Endothelial cell of umbilical vein (primary cell): ENCODE results near the gene UGGT2. TPM values are rescaled to one million over a fixed set of nuclear protein-coding genes. Genes with fewer than 3 reads are reported as not detected.

Experiments used
- BruUV-seq: library from RNA; stranded (reverse); fragments of 400-500 nt; replicated peaks from 2 replicates; lab custom pipeline; 2021; lab: Mats Ljungman, UMichigan
- CTCF ChIA-PET: fragments of 300-600, 350-600 bp; sonication (Branson Sonifier 250); formaldehyde crosslinking; loops from one replicate; lab custom pipeline; 2021; ENCODE audit warnings: antibody characterized with exemption, inconsistent platforms; lab: Charles Lee
- POLR2A ChIA-PET: fragments of 300-600, 350-600 bp; sonication (Branson Sonifier 250); formaldehyde crosslinking; loops from one replicate; lab custom pipeline; 2021; ENCODE audit warnings: antibody characterized with exemption, inconsistent platforms; lab: Charles Lee
- DNase-seq: peaks from one replicate; pipeline ENCODE4 v3.0.0-alpha.2; 2011; ENCODE audit warnings: low read depth, low spot score
- FAIRE-seq: peaks from 2 replicates; lab custom pipeline; 2011; peaks lifted over from hg19 to GRCh38; lab: Jason Lieb, UNC
- H2AFZ ChIP-seq: 2 replicates; pipeline ENCODE4 v1.6.0; 2012; ENCODE audit warnings: low read depth, low read length, control low read depth, inconsistent platforms
- H3K27ac ChIP-seq: 2 replicates; pipeline ENCODE4 v1.5.1; 2011; ENCODE audit warnings: low read depth, mild to moderate bottlenecking, control low read depth, low read length, moderate library complexity; ENCODE audit not compliant: insufficient read depth
- H3K27me3 ChIP-seq, 2 experiments: 2 replicates each; pipeline versions ENCODE4 v1.6.0 to v1.6.1; 2011; ENCODE audit warnings: low read length in 2 of 2, mixed read lengths in 1 of 2; ENCODE audit not compliant: control insufficient read depth in 2 of 2, insufficient read depth in 2 of 2
- H3K36me3 ChIP-seq, 2 experiments: 2 replicates in 1 of 2; 3 replicates in 1 of 2; pipeline ENCODE4 v1.5.1; 2011; ENCODE audit warnings: low read length in 2 of 2, mild to moderate bottlenecking in 1 of 2, moderate library complexity in 1 of 2; ENCODE audit not compliant: control insufficient read depth in 2 of 2, insufficient read depth in 2 of 2; ENCODE audit errors: extremely low read depth in 1 of 2
- H3K4me1 ChIP-seq: 3 replicates; pipeline ENCODE4 v1.5.1; 2011; ENCODE audit warnings: mild to moderate bottlenecking, low read length; ENCODE audit not compliant: control insufficient read depth, insufficient read depth; ENCODE audit errors: extremely low read depth
- H3K4me2 ChIP-seq: 2 replicates; pipeline ENCODE4 v1.6.1; 2011; ENCODE audit warnings: low read length, control low read depth, mixed read lengths; ENCODE audit not compliant: insufficient read depth
- H3K4me3 ChIP-seq, 3 experiments: fragments of 200-600 bp in 1 of 3; sonication (generic), shearing (Covaris generic) in 1 of 3; replicated peaks in 1 of 3; 2 replicates each; pipeline ENCODE4 v1.5.1; 2011 to 2016; ENCODE audit warnings: control low read depth in 3 of 3, low read length in 3 of 3, mild to moderate bottlenecking in 2 of 3, inconsistent platforms in 1 of 3, low read depth in 1 of 3, moderate library complexity in 1 of 3; ENCODE audit not compliant: insufficient read depth in 1 of 3
- H3K79me2 ChIP-seq: 2 replicates; pipeline ENCODE4 v1.6.0; 2012; ENCODE audit warnings: low read length, inconsistent platforms; ENCODE audit not compliant: control insufficient read depth, insufficient read depth
- H3K9ac ChIP-seq: replicated peaks from 2 replicates; pipeline ENCODE3; 2011; ENCODE audit warnings: low read length, control low read depth; ENCODE audit not compliant: insufficient read depth; ENCODE audit errors: extremely low read depth
- H3K9me1 ChIP-seq: replicated peaks from 3 replicates; pipeline ENCODE4 v1.6.0; 2011; ENCODE audit warnings: mild to moderate bottlenecking, low read length; ENCODE audit not compliant: control insufficient read depth, insufficient read depth; ENCODE audit errors: extremely low read depth
- H3K9me3 ChIP-seq: replicated peaks from 2 replicates; pipeline ENCODE4 v1.5.1; 2012; ENCODE audit warnings: low read length, inconsistent platforms; ENCODE audit not compliant: control insufficient read depth, insufficient read depth
- H4K20me1 ChIP-seq: replicated peaks from 2 replicates; pipeline ENCODE3; 2011; ENCODE audit warnings: mild to moderate bottlenecking, low read length; ENCODE audit not compliant: control insufficient read depth, insufficient read depth; ENCODE audit errors: extremely low read depth
- EZH2 ChIP-seq: IDR thresholded peaks from 2 replicates; pipeline ENCODE4 v1.6.1; 2012; ENCODE audit warnings: borderline replicate concordance, low read depth, mild to moderate bottlenecking, moderate library complexity, low read length, inconsistent platforms; ENCODE audit not compliant: severe bottlenecking
- FOS ChIP-seq: IDR thresholded peaks from 2 replicates; pipeline ENCODE4 v1.6.1; 2011; ENCODE audit warnings: mild to moderate bottlenecking, low read length, moderate library complexity, borderline replicate concordance; ENCODE audit not compliant: insufficient read depth
- GATA2 ChIP-seq: IDR thresholded peaks from 2 replicates; pipeline ENCODE4 v1.7.0; 2011; ENCODE audit warnings: low read depth, mild to moderate bottlenecking, moderate library complexity, mixed read lengths, low read length; ENCODE audit not compliant: insufficient read length, insufficient read depth
- JUN ChIP-seq: IDR thresholded peaks from 2 replicates; pipeline ENCODE4 v1.6.1; 2011; ENCODE audit warnings: borderline replicate concordance, low read depth; ENCODE audit not compliant: insufficient read length, insufficient read depth
- MYC ChIP-seq: IDR thresholded peaks from one replicate; pipeline ENCODE4 v1.6.1; 2011; ENCODE audit warnings: mild to moderate bottlenecking, low read depth, low read length
- POLR2A ChIP-seq: IDR thresholded peaks from 2 replicates; pipeline ENCODE4 v1.6.1; 2012; ENCODE audit warnings: low read depth, mild to moderate bottlenecking, control low read depth, low read length
- POLR2AphosphoS5 ChIP-seq: IDR thresholded peaks from 2 replicates; pipeline ENCODE4 v1.6.1; 2012; ENCODE audit warnings: low read depth, mild to moderate bottlenecking, control low read depth, low read length, moderate library complexity; ENCODE audit not compliant: insufficient read depth
- dilution Hi-C: fragments of 300-500 bp; cut with MboI; formaldehyde crosslinking; loops from one replicate; pipeline ENCODE4 v1.15.0; 2019; ENCODE audit warnings: low sequenced_read_pairs; ENCODE audit not compliant: extremely low pct_ligation_motif_present
- intact Hi-C: fragments of 100-400 bp; cut with micrococcal nuclease; formaldehyde crosslinking; loops from one replicate; pipeline ENCODE4 v1.10.0; 2022
- polyA plus RNA-seq, 4 experiments: library from polyadenylated mRNA; depleted of rRNA in 3 of 4; stranded (reverse) in 3 of 4; unstranded in 1 of 4; fragments of >200 nt; gene quantifications; 2 replicates each; pipeline versions ENCODE4 v1.2.1 to v1.2.3, GENCODE V29; 2011 to 2012; ENCODE audit warnings: missing spikeins in 1 of 4
- total RNA-seq: library from RNA; stranded (reverse); gene quantifications from 2 replicates; pipeline ENCODE4 v1.2.3, GENCODE V29; 2021
- TF ChIP-seq, protein P1 (sequence below): IDR thresholded peaks from 2 replicates; pipeline ENCODE4 v1.6.1; 2011; ENCODE audit not compliant: insufficient read depth, insufficient read length
- TF ChIP-seq, protein P2 (sequence below), 2 donors: IDR thresholded peaks; 1 replicate in 1 of 2; 2 replicates in 1 of 2; pipeline ENCODE4 v1.5.1; 2011; ENCODE audit warnings: low read length in 2 of 2, mild to moderate bottlenecking in 2 of 2, moderate library complexity in 2 of 2, control low read depth in 1 of 2, inconsistent platforms in 1 of 2, low read depth in 1 of 2; ENCODE audit not compliant: insufficient read depth in 1 of 2; ENCODE audit errors: extremely low read depth in 1 of 2

The UGGT2 gene
- total and polyA plus RNA-seq, 2 donors (not counting 3 experiments of a cell fraction or from before 2014, with no cell fraction given) = 4.6 to 25.1 TPM

DNA sequence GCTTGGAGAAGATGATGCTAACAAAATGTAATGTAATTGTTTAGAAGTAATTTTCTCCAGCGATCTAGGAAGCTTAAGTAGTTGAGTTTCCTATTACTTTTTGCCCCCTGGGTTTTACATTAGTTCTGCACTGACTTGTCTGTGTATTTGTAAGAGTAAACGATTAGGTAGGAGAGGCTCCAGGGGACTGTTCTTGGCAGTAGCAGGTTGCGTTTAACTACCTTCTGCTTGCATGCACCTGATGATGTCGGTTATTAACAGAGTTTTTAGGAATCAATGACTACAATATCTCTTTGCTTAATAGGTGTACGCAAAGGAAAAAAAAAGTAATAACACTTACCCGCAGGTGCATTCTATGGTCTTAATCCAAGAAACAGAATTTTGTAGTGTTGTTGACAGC lies 18.3 kb upstream of the UGGT2 start:
- intact Hi-C loops (no loop called here), dilution Hi-C loops (no loop called here)
- no peak overlapping the region for H3K27ac ChIP-seq
- TF ChIP-seq, protein P1, sequence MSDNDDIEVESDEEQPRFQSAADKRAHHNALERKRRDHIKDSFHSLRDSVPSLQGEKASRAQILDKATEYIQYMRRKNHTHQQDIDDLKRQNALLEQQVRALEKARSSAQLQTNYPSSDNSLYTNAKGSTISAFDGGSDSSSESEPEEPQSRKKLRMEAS = no peak
- TF ChIP-seq FOS = no peak
- no peak for TF ChIP-seq POLR2A
- no peak for TF ChIP-seq GATA2
- TF ChIP-seq JUN = no peak
- TF ChIP-seq, protein P2, sequence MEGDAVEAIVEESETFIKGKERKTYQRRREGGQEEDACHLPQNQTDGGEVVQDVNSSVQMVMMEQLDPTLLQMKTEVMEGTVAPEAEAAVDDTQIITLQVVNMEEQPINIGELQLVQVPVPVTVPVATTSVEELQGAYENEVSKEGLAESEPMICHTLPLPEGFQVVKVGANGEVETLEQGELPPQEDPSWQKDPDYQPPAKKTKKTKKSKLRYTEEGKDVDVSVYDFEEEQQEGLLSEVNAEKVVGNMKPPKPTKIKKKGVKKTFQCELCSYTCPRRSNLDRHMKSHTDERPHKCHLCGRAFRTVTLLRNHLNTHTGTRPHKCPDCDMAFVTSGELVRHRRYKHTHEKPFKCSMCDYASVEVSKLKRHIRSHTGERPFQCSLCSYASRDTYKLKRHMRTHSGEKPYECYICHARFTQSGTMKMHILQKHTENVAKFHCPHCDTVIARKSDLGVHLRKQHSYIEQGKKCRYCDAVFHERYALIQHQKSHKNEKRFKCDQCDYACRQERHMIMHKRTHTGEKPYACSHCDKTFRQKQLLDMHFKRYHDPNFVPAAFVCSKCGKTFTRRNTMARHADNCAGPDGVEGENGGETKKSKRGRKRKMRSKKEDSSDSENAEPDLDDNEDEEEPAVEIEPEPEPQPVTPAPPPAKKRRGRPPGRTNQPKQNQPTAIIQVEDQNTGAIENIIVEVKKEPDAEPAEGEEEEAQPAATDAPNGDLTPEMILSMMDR (IDR thresholded peaks at IDR 0.05; ENCODE audit: extremely low read depth in 1 of 2, insufficient read depth in 1 of 2, low read depth in 1 of 2, low read length in 2 of 2) = no peak
- TF ChIP-seq POLR2AphosphoS5 = no peak
- TF ChIP-seq EZH2 = no peak
- TF ChIP-seq MYC = no peak
- H3K9ac ChIP-seq = no peak overlapping the region
- H3K4me1 ChIP-seq = no peaks in the 10 kb centered on the region
- no TSS peak for BruUV-seq
- ChIA-PET POLR2A (no interaction called here), CTCF (interaction anchor here (0.9 to 1.3 kb wide), 2 partner anchors 51 to 158 kb away, joined by 4 read pairs; no protein-coding TSS in a partner anchor)
- H4K20me1 ChIP-seq = no peaks in the 10 kb centered on the region
- no peak overlapping the region for H3K4me3 ChIP-seq
- FAIRE-seq (no peak), DNase-seq (no peak)
- H2AFZ ChIP-seq = no peak overlapping the region
- H3K4me2 ChIP-seq = no peak overlapping the region
- H3K36me3 ChIP-seq = no peaks in the 10 kb centered on the region
- H3K9me1 ChIP-seq = no peaks in the 10 kb centered on the region
- H3K9me3 ChIP-seq = no peaks in the 10 kb centered on the region
- H3K27me3 ChIP-seq = peaks cover 10 to 13% of the 10 kb centered on the region in 2 experiments
- H3K79me2 ChIP-seq = no peaks in the 10 kb centered on the region
